ENCODE data around the gene RBM19. TPM values are rescaled to one million over a fixed set of nuclear protein-coding genes. Genes with fewer than 3 reads are reported as not detected.

The RBM19 gene
- total and polyA plus RNA-seq, 2 of the 4 experiments (the other 2 are of a cell fraction) = 18.7 to 19.2 TPM

GRCh38 chr12:113931517-113931916 lies 34.6 kb downstream of the RBM19 start:
- ChIA-PET POLR2A (ENCODE audit: unreplicated experiment) (no interaction called here), CTCF (no interaction called here)

More at GRCh38 chr12:113931517-113931916, 34.6 kb downstream of the RBM19 start:
- Histone ChIP-seq H3K9me1 (ENCODE audit: insufficient read depth, low read length) (peaks cover 4% of the 10 kb centered on the region; the same call in 1 of the 2 replicates), H2BK15ac (ENCODE audit: low read depth, low read length) (no peak overlapping the region), H3K4me3 (ENCODE audit: insufficient read depth, low read depth, low read length) (no peak overlapping the region), H2AFZ (replicated peaks; ENCODE audit: low read length, poor library complexity) (no peak overlapping the region), H3K56ac (ENCODE audit: extremely low read depth, insufficient read depth, low read length) (no peak overlapping the region), H3K4me1 (ENCODE audit: control insufficient read depth, insufficient read depth, low read length) (peaks cover 3% of the 10 kb centered on the region; the same call in 1 of the 2 replicates), H2AK9ac (replicated peaks; ENCODE audit: low read depth, low read length, poor library complexity) (no peak overlapping the region), H2BK20ac (ENCODE audit: low read depth, low read length) (no peak overlapping the region), H3K79me1 (ENCODE audit: low read depth in 1 of 2, low read length in 2 of 2) (no peaks in the 10 kb centered on the region; a peak in 1 of 4 replicates), H2BK120ac (ENCODE audit: low read depth, low read length) (no peak overlapping the region), H4K8ac (ENCODE audit: low read depth in 2 of 2, low read length in 2 of 2) (no peak overlapping the region), H3K4ac (ENCODE audit: low read depth, low read length) (no peak overlapping the region), H3K9ac (ENCODE audit: low read depth, low read length) (no peak overlapping the region), H3K27ac (ENCODE audit: insufficient read depth, low read length) (no peak overlapping the region), H2BK5ac (ENCODE audit: low read depth, low read length, poor library complexity, severe bottlenecking) (no peak overlapping the region), H3K14ac (replicated peaks; ENCODE audit: low read depth, low read length) (no peak overlapping the region), H3K9me3 (ENCODE audit: control insufficient read depth, insufficient read depth, low read length) (no peaks in the 10 kb centered on the region), H4K5ac (ENCODE audit: low read depth, low read length) (no peak overlapping the region), H3K23ac (ENCODE audit: low read depth, low read length) (no peak overlapping the region), H3K36me3 (ENCODE audit: control insufficient read depth, insufficient read depth, low read length) (peaks cover 27% of the 10 kb centered on the region), H4K20me1 (ENCODE audit: insufficient read depth, low read length) (no peaks in the 10 kb centered on the region), H4K91ac (ENCODE audit: insufficient read depth, low read depth, low read length) (no peak overlapping the region), H3K27me3 (ENCODE audit: control insufficient read depth, insufficient read depth, low read length) (no peaks in the 10 kb centered on the region), H2AK5ac (ENCODE audit: low read depth, low read length) (no peak overlapping the region), H3K18ac (ENCODE audit: low read depth, low read length) (no peak overlapping the region), H3K4me2 (ENCODE audit: low read depth, low read length) (no peak overlapping the region)
- no peak for TF ChIP-seq SMC3 (IDR thresholded peaks at IDR 0.05; ENCODE audit: low read depth, low read length)
- no peak for TF ChIP-seq ELK1 (IDR thresholded peaks at IDR 0.05; ENCODE audit: borderline replicate concordance, low read depth, low read length)
- TF ChIP-seq MAZ (IDR thresholded peaks at IDR 0.05; ENCODE audit: borderline replicate concordance, low read depth, low read length) = no peak
- TF ChIP-seq RCOR1 (IDR thresholded peaks at IDR 0.05; ENCODE audit: insufficient replicate concordance, low read length) = no peak
- dilution Hi-C loops (cut with HindIII; ENCODE audit: low sequenced_read_pairs, unreplicated experiment) (no loop called here), intact Hi-C loops (cut with micrococcal nuclease) (no loop called here), in situ Hi-C loops (cut with MboI; ENCODE audit: low sequenced_read_pairs) (no loop called here)
- DNase-seq = no peak
- no TSS peak for BruUV-seq (replicated peaks)
- WGBS, 2 experiments (ENCODE audit: extremely low coverage in 2 of 2, insufficient read length in 1 of 2) = 100% methylated on average over 4 of the region's 6 CpGs; no CpG with 5 or more reads in 1 of the 2 experiments
- ATAC-seq (ENCODE audit: low read depth) = no peak
